GM23338 (cell line): ENCODE measurements around the gene COLEC12. TPM values are rescaled to one million over a fixed set of nuclear protein-coding genes. Genes with fewer than 3 reads are reported as not detected.

ENCODE experiments used
- ATAC-seq: fragments of 200-7000 bp; cut with Tn5 transposase; 3 replicates; pipeline ENCODE4 v1.9.1; 2020
- DNase-seq: peaks from one replicate; pipeline ENCODE4 v3.0.0-alpha.2; 2015; ENCODE audit warnings: low spot score
- H2AFZ ChIP-seq: fragments of 200-600 bp; sonication (generic); 2 replicates; pipeline ENCODE4 v1.8.0; 2016; ENCODE audit warnings: antibody characterized with exemption, mild to moderate bottlenecking, moderate library complexity
- H3F3A ChIP-seq: fragments of 200-600 bp; sonication (generic); replicated peaks from 2 replicates; pipeline ENCODE4 v1.8.0; 2017; ENCODE audit warnings: antibody characterized with exemption, mixed run types, low read depth
- H3K27ac ChIP-seq: fragments of 200-600 bp; sonication (generic); 2 replicates; pipeline ENCODE4 v1.6.1; 2016; ENCODE audit warnings: low read depth
- H3K27me3 ChIP-seq: fragments of 200-600 bp; sonication (generic); 2 replicates; pipeline ENCODE4 v1.8.0; 2016; ENCODE audit warnings: mild to moderate bottlenecking, mixed run types, moderate library complexity; ENCODE audit not compliant: insufficient read depth
- H3K36me3 ChIP-seq: fragments of 200-600 bp; sonication (generic); 2 replicates; pipeline ENCODE4 v1.8.0; 2016; ENCODE audit warnings: mild to moderate bottlenecking; ENCODE audit not compliant: insufficient read depth
- H3K4me1 ChIP-seq: fragments of 200-600 bp; sonication (generic); 2 replicates; pipeline ENCODE4 v1.8.0; 2016; ENCODE audit warnings: mild to moderate bottlenecking, moderate library complexity; ENCODE audit not compliant: insufficient read depth
- H3K4me2 ChIP-seq: fragments of 200-600 bp; sonication (generic); 2 replicates; pipeline ENCODE4 v1.7.1; 2017; ENCODE audit warnings: mixed run types
- H3K4me3 ChIP-seq: fragments of 200-600 bp; sonication (generic); 2 replicates; pipeline ENCODE4 v1.6.1; 2016; ENCODE audit warnings: mixed run types
- H3K79me2 ChIP-seq: fragments of 200-600 bp; sonication (generic); replicated peaks from 2 replicates; pipeline ENCODE4 v1.8.0; 2017; ENCODE audit warnings: mild to moderate bottlenecking; ENCODE audit not compliant: insufficient read depth
- H3K9me2 ChIP-seq: fragments of 200-600 bp; sonication (generic); 2 replicates; pipeline ENCODE4 v1.8.0; 2017; ENCODE audit not compliant: insufficient read depth
- H4K20me1 ChIP-seq: fragments of 200-600 bp; sonication (generic); replicated peaks from 2 replicates; pipeline ENCODE4 v1.8.0; 2017; ENCODE audit warnings: mild to moderate bottlenecking; ENCODE audit not compliant: insufficient read depth
- H3K27ac Mint-ChIP-seq: 2 replicates; pipeline ENCODE4 v1.8.0; 2020; ENCODE audit warnings: inconsistent platforms, mild to moderate bottlenecking, moderate library complexity, mixed read lengths
- H3K27me3 Mint-ChIP-seq: 3 replicates; pipeline ENCODE4 v1.8.0; 2022; ENCODE audit warnings: low read depth, mild to moderate bottlenecking, moderate library complexity, mixed read lengths, inconsistent platforms; ENCODE audit not compliant: insufficient read depth, poor library complexity
- H3K36me3 Mint-ChIP-seq: 3 replicates; pipeline ENCODE4 v1.8.0; 2021; ENCODE audit warnings: low read depth, mild to moderate bottlenecking, inconsistent platforms, moderate library complexity, mixed read lengths
- H3K4me1 Mint-ChIP-seq: 3 replicates; pipeline ENCODE4 v1.8.0; 2020; ENCODE audit warnings: mild to moderate bottlenecking, inconsistent platforms, mixed read lengths
- H3K4me3 Mint-ChIP-seq: 3 replicates; pipeline ENCODE4 v1.8.0; 2021; ENCODE audit warnings: moderate library complexity, mild to moderate bottlenecking, inconsistent platforms, mixed read lengths
- H3K9me3 Mint-ChIP-seq: 3 replicates; pipeline ENCODE4 v1.8.0; 2020; ENCODE audit warnings: moderate library complexity, mild to moderate bottlenecking, inconsistent platforms, mixed read lengths
- CTCF ChIP-seq, 2 experiments: fragments of 200-600 bp in 1 of 2; sonication (generic) in 1 of 2; conservative IDR thresholded peaks; 2 replicates each; pipeline versions ENCODE4 v1.5.1 to v1.6.1; 2016 to 2017; ENCODE audit warnings: antibody characterized with exemption in 2 of 2, low read depth in 2 of 2, mild to moderate bottlenecking in 2 of 2, moderate library complexity in 1 of 2
- ETS1 ChIP-seq: IDR thresholded peaks from 2 replicates; pipeline ENCODE4 v1.6.1; 2016; ENCODE audit warnings: antibody characterized with exemption
- EZH2 ChIP-seq: fragments of 200-600 bp; sonication (generic); IDR thresholded peaks from one replicate; pipeline ENCODE4 v1.8.0; 2017; ENCODE audit warnings: antibody characterized with exemption, mild to moderate bottlenecking, low read depth; ENCODE audit not compliant: unreplicated experiment
- EZH2phosphoT487 ChIP-seq: fragments of 200-600 bp; sonication (generic); IDR thresholded peaks from one replicate; pipeline ENCODE4 v1.8.1; 2018; ENCODE audit warnings: antibody characterized with exemption; ENCODE audit not compliant: unreplicated experiment
- JUNB ChIP-seq: IDR thresholded peaks from one replicate; pipeline ENCODE4 v1.6.1; 2016; ENCODE audit warnings: antibody characterized with exemption; ENCODE audit not compliant: unreplicated experiment
- POLR2AphosphoS5 ChIP-seq: IDR thresholded peaks from 2 replicates; pipeline ENCODE4 v1.6.1; 2016; ENCODE audit warnings: antibody characterized with exemption, low read depth
- STAT1 ChIP-seq: IDR thresholded peaks from one replicate; pipeline ENCODE4 v1.6.1; 2016; ENCODE audit warnings: antibody characterized with exemption; ENCODE audit not compliant: unreplicated experiment
- ZNF114 ChIP-seq: fragments of 250-450 bp; sonication (Bioruptor Pico); IDR thresholded peaks from 2 replicates; pipeline ENCODE4 v1.5.0; 2020; ENCODE audit warnings: mild to moderate bottlenecking, moderate library complexity
- ZNF331 ChIP-seq: fragments of 250-450 bp; sonication (Bioruptor Pico); IDR thresholded peaks from 2 replicates; pipeline ENCODE4 v1.5.0; 2020; ENCODE audit warnings: low read depth, mild to moderate bottlenecking, moderate library complexity
- ZNF462 ChIP-seq: fragments of 250-450 bp; sonication (Bioruptor Pico); IDR thresholded peaks from 2 replicates; pipeline ENCODE4 v1.5.0; 2020; ENCODE audit warnings: mild to moderate bottlenecking, moderate library complexity
- polyA plus RNA-seq: library from polyadenylated mRNA; unstranded; fragments of >200 nt; fragmentation: Nextera tagmentation; extraction: Ambion mirVana; gene quantifications from 2 replicates; pipeline ENCODE4 v1.2.1, GENCODE V29; 2016
- total RNA-seq: library from RNA; depleted of rRNA; stranded (reverse); fragments of >200 nt; shearing (Covaris generic); gene quantifications from 2 replicates; pipeline ENCODE4 v1.2.3, GENCODE V29; 2014

COLEC12 gene
- total and polyA plus RNA-seq, 2 experiments from 2014 or later, result 1.1 to 3.2 TPM

- TF ChIP-seq EZH2phosphoT487 (no peak), CTCF (conservative IDR thresholded peaks at IDR 0.05; ENCODE audit: low read depth in 2 of 2) (no peak), POLR2AphosphoS5 (no peak), ZNF462 (CRISPR knock-in tag) (no peak), STAT1 (no peak), ZNF114 (CRISPR knock-in tag) (no peak), ZNF331 (CRISPR knock-in tag) (no peak), JUNB (no peak), EZH2 (no peak), ETS1 (no peak)
- no peak overlapping the region for H3K4me3 ChIP-seq
- H3K9me2 ChIP-seq, result no peaks in the 10 kb centered on the region
- H4K20me1 ChIP-seq, result no peaks in the 10 kb centered on the region
- peaks cover 2% of the 10 kb centered on the region for H3K27me3 Mint-ChIP-seq
- no peaks in the 10 kb centered on the region for H3K27me3 ChIP-seq
- DNase-seq, result no peak
- no peak overlapping the region for H3K27ac Mint-ChIP-seq
- no peaks in the 10 kb centered on the region for H3K36me3 Mint-ChIP-seq
- H3K4me1 Mint-ChIP-seq, result peaks cover 15% of the 10 kb centered on the region
- H2AFZ ChIP-seq, result no peak overlapping the region
- H3K4me1 ChIP-seq, result peaks cover 10% of the 10 kb centered on the region; the same call in 1 of the 2 replicates
- no peak overlapping the region for H3K4me2 ChIP-seq
- no peaks in the 10 kb centered on the region for H3K9me3 Mint-ChIP-seq
- no peaks in the 10 kb centered on the region for H3K79me2 ChIP-seq
- H3K4me3 Mint-ChIP-seq, result no peak overlapping the region
- no peaks in the 10 kb centered on the region for H3F3A ChIP-seq
- H3K27ac ChIP-seq, result no peak overlapping the region
- no peak for ATAC-seq
- H3K36me3 ChIP-seq, result no peaks in the 10 kb centered on the region
These were observed 75.8 kb downstream of the COLEC12 start for GRCh38 chr18:424668-425067.
